Measurements from ENCODE around the gene INTS7. TPM values are rescaled to one million over a fixed set of nuclear protein-coding genes. Genes with fewer than 3 reads are reported as not detected.

Gene INTS7
- total and polyA plus RNA-seq, 2 experiments from 2014 or later = 10.9 to 34.0 TPM

DNA sequence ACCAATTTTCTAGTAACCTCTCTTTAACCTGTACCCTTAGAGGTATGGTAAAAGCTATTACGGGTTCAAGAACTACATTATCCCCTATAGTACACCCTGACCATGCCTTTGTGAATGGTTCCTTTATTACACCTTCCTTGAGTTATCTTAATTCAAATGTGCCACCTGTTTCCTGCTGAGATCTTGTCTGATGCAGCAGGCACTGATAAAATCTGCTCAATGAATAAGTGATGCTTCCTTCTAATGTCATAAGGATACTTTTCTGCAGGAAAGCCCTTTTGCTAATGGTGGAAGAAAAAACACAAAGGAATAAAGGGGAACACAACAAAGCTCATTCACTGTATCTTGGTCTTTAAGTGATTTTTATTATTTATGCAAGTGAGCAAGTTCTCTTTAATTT is 25.8 kb downstream of the INTS7 start:
- Histone ChIP-seq H3K4me3 (no peak overlapping the region), H3K27ac (ENCODE audit: low read depth) (no peak overlapping the region), H3K4me2 (no peak overlapping the region), H3K9me2 (ENCODE audit: insufficient read depth) (no peaks in the 10 kb centered on the region), H2AFZ (no peak overlapping the region), H3K36me3 (ENCODE audit: insufficient read depth) (no peaks in the 10 kb centered on the region), H3K4me1 (ENCODE audit: insufficient read depth) (no peaks in the 10 kb centered on the region), H3F3A (replicated peaks; ENCODE audit: low read depth) (no peaks in the 10 kb centered on the region), H4K20me1 (replicated peaks; ENCODE audit: insufficient read depth) (no peaks in the 10 kb centered on the region), H3K79me2 (replicated peaks; ENCODE audit: insufficient read depth) (no peaks in the 10 kb centered on the region), H3K27me3 (ENCODE audit: insufficient read depth) (no peaks in the 10 kb centered on the region)
- Mint-ChIP-seq H3K27ac (no peak overlapping the region), H3K27me3 (ENCODE audit: insufficient read depth, low read depth, poor library complexity) (no peaks in the 10 kb centered on the region), H3K4me1 (no peaks in the 10 kb centered on the region), H3K4me3 (no peak overlapping the region), H3K36me3 (ENCODE audit: low read depth) (peaks cover 19% of the 10 kb centered on the region; the same call in 2 of the 3 replicates), H3K9me3 (peaks cover under 1% of the 10 kb centered on the region; the same call in 1 of the 3 replicates)
- ATAC-seq = no peak
- TF ChIP-seq NANOG (IDR thresholded peaks at IDR 0.05; ENCODE audit: borderline replicate concordance) (no peak), CREB1 (CRISPR knock-in tag; IDR thresholded peaks at IDR 0.05; ENCODE audit: low read depth) (no peak), EZH2 (IDR thresholded peaks at IDR 0.05; ENCODE audit: low read depth, unreplicated experiment) (no peak), JUNB (IDR thresholded peaks at IDR 0.05; ENCODE audit: unreplicated experiment) (no peak), ZNF331 (CRISPR knock-in tag; IDR thresholded peaks at IDR 0.05; ENCODE audit: low read depth) (no peak), ZNF114 (CRISPR knock-in tag; IDR thresholded peaks at IDR 0.05) (no peak), EZH2phosphoT487 (IDR thresholded peaks at IDR 0.05; ENCODE audit: unreplicated experiment) (no peak), STAT1 (IDR thresholded peaks at IDR 0.05; ENCODE audit: unreplicated experiment) (no peak), POLR2AphosphoS5 (IDR thresholded peaks at IDR 0.05; ENCODE audit: low read depth) (no peak)
- TF ChIP-seq, protein P1, sequence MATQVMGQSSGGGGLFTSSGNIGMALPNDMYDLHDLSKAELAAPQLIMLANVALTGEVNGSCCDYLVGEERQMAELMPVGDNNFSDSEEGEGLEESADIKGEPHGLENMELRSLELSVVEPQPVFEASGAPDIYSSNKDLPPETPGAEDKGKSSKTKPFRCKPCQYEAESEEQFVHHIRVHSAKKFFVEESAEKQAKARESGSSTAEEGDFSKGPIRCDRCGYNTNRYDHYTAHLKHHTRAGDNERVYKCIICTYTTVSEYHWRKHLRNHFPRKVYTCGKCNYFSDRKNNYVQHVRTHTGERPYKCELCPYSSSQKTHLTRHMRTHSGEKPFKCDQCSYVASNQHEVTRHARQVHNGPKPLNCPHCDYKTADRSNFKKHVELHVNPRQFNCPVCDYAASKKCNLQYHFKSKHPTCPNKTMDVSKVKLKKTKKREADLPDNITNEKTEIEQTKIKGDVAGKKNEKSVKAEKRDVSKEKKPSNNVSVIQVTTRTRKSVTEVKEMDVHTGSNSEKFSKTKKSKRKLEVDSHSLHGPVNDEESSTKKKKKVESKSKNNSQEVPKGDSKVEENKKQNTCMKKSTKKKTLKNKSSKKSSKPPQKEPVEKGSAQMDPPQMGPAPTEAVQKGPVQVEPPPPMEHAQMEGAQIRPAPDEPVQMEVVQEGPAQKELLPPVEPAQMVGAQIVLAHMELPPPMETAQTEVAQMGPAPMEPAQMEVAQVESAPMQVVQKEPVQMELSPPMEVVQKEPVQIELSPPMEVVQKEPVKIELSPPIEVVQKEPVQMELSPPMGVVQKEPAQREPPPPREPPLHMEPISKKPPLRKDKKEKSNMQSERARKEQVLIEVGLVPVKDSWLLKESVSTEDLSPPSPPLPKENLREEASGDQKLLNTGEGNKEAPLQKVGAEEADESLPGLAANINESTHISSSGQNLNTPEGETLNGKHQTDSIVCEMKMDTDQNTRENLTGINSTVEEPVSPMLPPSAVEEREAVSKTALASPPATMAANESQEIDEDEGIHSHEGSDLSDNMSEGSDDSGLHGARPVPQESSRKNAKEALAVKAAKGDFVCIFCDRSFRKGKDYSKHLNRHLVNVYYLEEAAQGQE (IDR thresholded peaks at IDR 0.05; ENCODE audit: unreplicated experiment) = no peak
- TF ChIP-seq, protein P2, sequence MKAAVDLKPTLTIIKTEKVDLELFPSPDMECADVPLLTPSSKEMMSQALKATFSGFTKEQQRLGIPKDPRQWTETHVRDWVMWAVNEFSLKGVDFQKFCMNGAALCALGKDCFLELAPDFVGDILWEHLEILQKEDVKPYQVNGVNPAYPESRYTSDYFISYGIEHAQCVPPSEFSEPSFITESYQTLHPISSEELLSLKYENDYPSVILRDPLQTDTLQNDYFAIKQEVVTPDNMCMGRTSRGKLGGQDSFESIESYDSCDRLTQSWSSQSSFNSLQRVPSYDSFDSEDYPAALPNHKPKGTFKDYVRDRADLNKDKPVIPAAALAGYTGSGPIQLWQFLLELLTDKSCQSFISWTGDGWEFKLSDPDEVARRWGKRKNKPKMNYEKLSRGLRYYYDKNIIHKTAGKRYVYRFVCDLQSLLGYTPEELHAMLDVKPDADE (IDR thresholded peaks at IDR 0.05) = no peak
- TF ChIP-seq, protein P3, sequence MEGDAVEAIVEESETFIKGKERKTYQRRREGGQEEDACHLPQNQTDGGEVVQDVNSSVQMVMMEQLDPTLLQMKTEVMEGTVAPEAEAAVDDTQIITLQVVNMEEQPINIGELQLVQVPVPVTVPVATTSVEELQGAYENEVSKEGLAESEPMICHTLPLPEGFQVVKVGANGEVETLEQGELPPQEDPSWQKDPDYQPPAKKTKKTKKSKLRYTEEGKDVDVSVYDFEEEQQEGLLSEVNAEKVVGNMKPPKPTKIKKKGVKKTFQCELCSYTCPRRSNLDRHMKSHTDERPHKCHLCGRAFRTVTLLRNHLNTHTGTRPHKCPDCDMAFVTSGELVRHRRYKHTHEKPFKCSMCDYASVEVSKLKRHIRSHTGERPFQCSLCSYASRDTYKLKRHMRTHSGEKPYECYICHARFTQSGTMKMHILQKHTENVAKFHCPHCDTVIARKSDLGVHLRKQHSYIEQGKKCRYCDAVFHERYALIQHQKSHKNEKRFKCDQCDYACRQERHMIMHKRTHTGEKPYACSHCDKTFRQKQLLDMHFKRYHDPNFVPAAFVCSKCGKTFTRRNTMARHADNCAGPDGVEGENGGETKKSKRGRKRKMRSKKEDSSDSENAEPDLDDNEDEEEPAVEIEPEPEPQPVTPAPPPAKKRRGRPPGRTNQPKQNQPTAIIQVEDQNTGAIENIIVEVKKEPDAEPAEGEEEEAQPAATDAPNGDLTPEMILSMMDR (conservative IDR thresholded peaks at IDR 0.05; ENCODE audit: low read depth in 2 of 2) = no peak
- TF ChIP-seq, protein P4, sequence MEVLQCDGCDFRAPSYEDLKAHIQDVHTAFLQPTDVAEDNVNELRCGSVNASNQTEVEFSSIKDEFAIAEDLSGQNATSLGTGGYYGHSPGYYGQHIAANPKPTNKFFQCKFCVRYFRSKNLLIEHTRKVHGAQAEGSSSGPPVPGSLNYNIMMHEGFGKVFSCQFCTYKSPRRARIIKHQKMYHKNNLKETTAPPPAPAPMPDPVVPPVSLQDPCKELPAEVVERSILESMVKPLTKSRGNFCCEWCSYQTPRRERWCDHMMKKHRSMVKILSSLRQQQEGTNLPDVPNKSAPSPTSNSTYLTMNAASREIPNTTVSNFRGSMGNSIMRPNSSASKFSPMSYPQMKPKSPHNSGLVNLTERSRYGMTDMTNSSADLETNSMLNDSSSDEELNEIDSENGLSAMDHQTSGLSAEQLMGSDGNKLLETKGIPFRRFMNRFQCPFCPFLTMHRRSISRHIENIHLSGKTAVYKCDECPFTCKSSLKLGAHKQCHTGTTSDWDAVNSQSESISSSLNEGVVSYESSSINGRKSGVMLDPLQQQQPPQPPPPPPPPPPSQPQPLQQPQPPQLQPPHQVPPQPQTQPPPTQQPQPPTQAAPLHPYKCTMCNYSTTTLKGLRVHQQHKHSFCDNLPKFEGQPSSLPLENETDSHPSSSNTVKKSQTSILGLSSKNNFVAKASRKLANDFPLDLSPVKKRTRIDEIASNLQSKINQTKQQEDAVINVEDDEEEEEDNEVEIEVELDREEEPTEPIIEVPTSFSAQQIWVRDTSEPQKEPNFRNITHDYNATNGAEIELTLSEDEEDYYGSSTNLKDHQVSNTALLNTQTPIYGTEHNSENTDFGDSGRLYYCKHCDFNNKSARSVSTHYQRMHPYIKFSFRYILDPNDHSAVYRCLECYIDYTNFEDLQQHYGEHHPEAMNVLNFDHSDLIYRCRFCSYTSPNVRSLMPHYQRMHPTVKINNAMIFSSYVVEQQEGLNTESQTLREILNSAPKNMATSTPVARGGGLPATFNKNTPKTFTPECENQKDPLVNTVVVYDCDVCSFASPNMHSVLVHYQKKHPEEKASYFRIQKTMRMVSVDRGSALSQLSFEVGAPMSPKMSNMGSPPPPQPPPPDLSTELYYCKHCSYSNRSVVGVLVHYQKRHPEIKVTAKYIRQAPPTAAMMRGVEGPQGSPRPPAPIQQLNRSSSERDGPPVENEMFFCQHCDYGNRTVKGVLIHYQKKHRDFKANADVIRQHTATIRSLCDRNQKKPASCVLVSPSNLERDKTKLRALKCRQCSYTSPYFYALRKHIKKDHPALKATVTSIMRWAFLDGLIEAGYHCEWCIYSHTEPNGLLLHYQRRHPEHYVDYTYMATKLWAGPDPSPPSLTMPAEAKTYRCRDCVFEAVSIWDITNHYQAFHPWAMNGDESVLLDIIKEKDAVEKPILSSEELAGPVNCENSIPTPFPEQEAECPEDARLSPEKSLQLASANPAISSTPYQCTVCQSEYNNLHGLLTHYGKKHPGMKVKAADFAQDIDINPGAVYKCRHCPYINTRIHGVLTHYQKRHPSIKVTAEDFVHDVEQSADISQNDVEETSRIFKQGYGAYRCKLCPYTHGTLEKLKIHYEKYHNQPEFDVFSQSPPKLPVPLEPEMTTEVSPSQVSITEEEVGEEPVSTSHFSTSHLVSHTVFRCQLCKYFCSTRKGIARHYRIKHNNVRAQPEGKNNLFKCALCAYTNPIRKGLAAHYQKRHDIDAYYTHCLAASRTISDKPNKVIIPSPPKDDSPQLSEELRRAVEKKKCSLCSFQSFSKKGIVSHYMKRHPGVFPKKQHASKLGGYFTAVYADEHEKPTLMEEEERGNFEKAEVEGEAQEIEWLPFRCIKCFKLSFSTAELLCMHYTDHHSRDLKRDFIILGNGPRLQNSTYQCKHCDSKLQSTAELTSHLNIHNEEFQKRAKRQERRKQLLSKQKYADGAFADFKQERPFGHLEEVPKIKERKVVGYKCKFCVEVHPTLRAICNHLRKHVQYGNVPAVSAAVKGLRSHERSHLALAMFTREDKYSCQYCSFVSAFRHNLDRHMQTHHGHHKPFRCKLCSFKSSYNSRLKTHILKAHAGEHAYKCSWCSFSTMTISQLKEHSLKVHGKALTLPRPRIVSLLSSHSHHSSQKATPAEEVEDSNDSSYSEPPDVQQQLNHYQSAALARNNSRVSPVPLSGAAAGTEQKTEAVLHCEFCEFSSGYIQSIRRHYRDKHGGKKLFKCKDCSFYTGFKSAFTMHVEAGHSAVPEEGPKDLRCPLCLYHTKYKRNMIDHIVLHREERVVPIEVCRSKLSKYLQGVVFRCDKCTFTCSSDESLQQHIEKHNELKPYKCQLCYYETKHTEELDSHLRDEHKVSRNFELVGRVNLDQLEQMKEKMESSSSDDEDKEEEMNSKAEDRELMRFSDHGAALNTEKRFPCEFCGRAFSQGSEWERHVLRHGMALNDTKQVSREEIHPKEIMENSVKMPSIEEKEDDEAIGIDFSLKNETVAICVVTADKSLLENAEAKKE (CRISPR knock-in tag; IDR thresholded peaks at IDR 0.05) = no peak
- no peak for DNase-seq (ENCODE audit: low spot score)

Measured in GM23338 (cell line).